ENCODE measurements around the gene SREK1.

- TF ChIP-seq CTCF (IDR thresholded peaks at IDR 0.05; ENCODE audit: insufficient read depth, low read depth, low read length) (no peak), EZH2 (IDR thresholded peaks at IDR 0.05; ENCODE audit: insufficient read depth, low read length) (no peak)
Observed at GRCh38 chr5:66203531-66203930, 59.4 kb downstream of the SREK1 start.

Measured in astrocyte (in vitro differentiated cells and primary cell).